Stimulated activated CD8-positive, alpha-beta memory T cell treated with anti-CD3 and anti-CD28 coated beads, Interleukin-7, amount 100 ng/mL, for 48 hours (primary cell): ENCODE results near the gene EPYC.

Experiments used
- DNase-seq, 2 donors: peaks; one replicate each; pipeline ENCODE4 v3.0.0-alpha.2; 2020; ENCODE audit warnings: low read depth in 1 of 2; ENCODE audit errors: extremely low read depth in 1 of 2

The EPYC gene

GRCh38 chr12:90915353-90915752 lies 89.4 kb downstream of the EPYC start:
- DNase-seq, result no peak
